K562 (cell line): ENCODE data around the gene MYL4. TPM values are rescaled to one million over a fixed set of nuclear protein-coding genes. Genes with fewer than 3 reads are reported as not detected.
A peak's percentile ranks its signal among the peaks of the same experiment; 100 is the strongest.

Source experiments
- ATAC-seq: fragments of 200-7000 bp; cut with Tn5 transposase; 3 replicates; pipeline ENCODE4 v1.9.1; 2020; ENCODE audit warnings: moderate library complexity
- BruUV-seq: library from RNA; stranded (reverse); fragments of 400-500 nt; replicated peaks from 2 replicates; lab custom pipeline; 2021; lab: Mats Ljungman, UMichigan
- CTCF ChIA-PET: fragments of 300-600 bp; formaldehyde crosslinking; extraction: SDS; loops from one replicate; lab custom pipeline; 2021; ENCODE audit warnings: low intra/inter-chr PET ratio; lab: Yijun Ruan, JAX
- POLR2A ChIA-PET: fragments of 300-600, 350-650 bp; sonication (Branson Sonifier 250); formaldehyde crosslinking; extraction: SDS; loops from one replicate; lab custom pipeline; 2021; ENCODE audit warnings: antibody characterized with exemption, inconsistent platforms; lab: Yijun Ruan, JAX
- DNase-seq, 4 experiments: peaks; one replicate each; pipeline versions ENCODE4 v3.0.0 to v3.0.0-alpha.2; 2011 to 2018; ENCODE audit warnings: low spot score in 3 of 4, mixed read lengths in 3 of 4; ENCODE audit errors: extremely low read depth in 1 of 4
- FAIRE-seq: peaks from 2 replicates; lab custom pipeline; 2011; peaks lifted over from hg19 to GRCh38; lab: Jason Lieb, UNC
- H2AFZ ChIP-seq: 2 replicates; pipeline ENCODE4 v1.6.0; 2011; ENCODE audit warnings: low read depth, low read length, control low read depth, inconsistent platforms
- H3K27ac ChIP-seq: fragments of 200-600 bp; 3 replicates; pipeline ENCODE4 v1.8.0; 2011; ENCODE audit warnings: low read depth, mild to moderate bottlenecking, control low read depth, inconsistent platforms, low read length, moderate library complexity, mixed read lengths; ENCODE audit errors: extremely low read depth
- H3K27me3 ChIP-seq, 2 experiments: fragments of 300-600 bp in 1 of 2; 2 replicates in 1 of 2; 3 replicates in 1 of 2; pipeline versions ENCODE4 v1.6.0 to v1.8.0; 2011; ENCODE audit warnings: inconsistent platforms in 2 of 2, low read length in 2 of 2, mild to moderate bottlenecking in 1 of 2, mixed read lengths in 1 of 2, moderate library complexity in 1 of 2; ENCODE audit not compliant: control insufficient read depth in 2 of 2, insufficient read depth in 2 of 2
- H3K36me3 ChIP-seq: fragments of 300-600 bp; 3 replicates; pipeline ENCODE4 v1.8.0; 2011; ENCODE audit warnings: mild to moderate bottlenecking, low read length, inconsistent platforms; ENCODE audit not compliant: control insufficient read depth, insufficient read depth
- H3K4me1 ChIP-seq, 2 experiments: fragments of 200-600 bp in 1 of 2; replicated peaks in 1 of 2; 2 replicates in 1 of 2; 3 replicates in 1 of 2; pipeline versions ENCODE4 v1.5.1 to v1.8.0; 2011; ENCODE audit warnings: inconsistent platforms in 2 of 2, low read length in 2 of 2, mild to moderate bottlenecking in 1 of 2, mixed read lengths in 1 of 2, moderate library complexity in 1 of 2; ENCODE audit not compliant: control insufficient read depth in 2 of 2, insufficient read depth in 2 of 2
- H3K4me2 ChIP-seq: 2 replicates; pipeline ENCODE4 v1.6.1; 2011; ENCODE audit warnings: low read length, control low read depth, inconsistent platforms, mixed read lengths; ENCODE audit not compliant: insufficient read depth
- H3K4me3 ChIP-seq: fragments of 200-600 bp; sonication (generic), shearing (Covaris generic); 2 replicates; pipeline ENCODE4 v1.5.1; 2016; ENCODE audit warnings: control low read depth, inconsistent platforms
- H3K79me2 ChIP-seq: fragments of 200-600 bp; 3 replicates; pipeline ENCODE4 v1.8.0; 2011; ENCODE audit warnings: low read length, inconsistent platforms; ENCODE audit not compliant: control insufficient read depth, insufficient read depth
- H3K9ac ChIP-seq, 2 experiments: 2 replicates each; pipeline versions ENCODE4 v1.6.0 to v1.6.1; 2011; ENCODE audit warnings: low read depth in 2 of 2, low read length in 2 of 2, control low read depth in 1 of 2, inconsistent platforms in 1 of 2, mild to moderate bottlenecking in 1 of 2, mixed read lengths in 1 of 2; ENCODE audit not compliant: insufficient read depth in 1 of 2
- H3K9me1 ChIP-seq: one replicate; pipeline ENCODE4 v1.6.0; 2011; ENCODE audit warnings: inconsistent platforms, mild to moderate bottlenecking, low read length, moderate library complexity; ENCODE audit not compliant: control insufficient read depth, insufficient read depth
- H3K9me3 ChIP-seq: replicated peaks from 2 replicates; pipeline ENCODE4 v1.5.1; 2011; ENCODE audit warnings: low read depth, low read length, inconsistent platforms; ENCODE audit not compliant: control insufficient read depth, insufficient read depth
- H4K20me1 ChIP-seq: replicated peaks from 2 replicates; pipeline ENCODE4 v1.6.1; 2011; ENCODE audit warnings: low read length, inconsistent platforms, mixed read lengths; ENCODE audit not compliant: control insufficient read depth, insufficient read depth
- ARNT ChIP-seq, 2 experiments: fragments of 450-650 bp; IDR thresholded peaks; 2 replicates each; pipeline ENCODE4 v1.6.1; 2016; ENCODE audit warnings: mild to moderate bottlenecking in 1 of 2
- BDP1 ChIP-seq: IDR thresholded peaks from 3 replicates; pipeline ENCODE4 v1.6.1; 2011; ENCODE audit not compliant: insufficient read length, insufficient read depth
- BHLHE40 ChIP-seq: IDR thresholded peaks from 2 replicates; pipeline ENCODE4 v1.6.1; 2011; ENCODE audit warnings: low read length, improper control_type of control experiment
- BRD4 ChIP-seq: fragments of 200-600 bp; sonication (generic); IDR thresholded peaks from 2 replicates; pipeline ENCODE4 v1.6.1; 2017; ENCODE audit warnings: inconsistent platforms
- GTF2A2 ChIP-seq: IDR thresholded peaks from 2 replicates; pipeline ENCODE4 v1.6.1; 2016; ENCODE audit warnings: mild to moderate bottlenecking, missing genetic modification characterization, missing compliant biosample characterization
- NFIC ChIP-seq: fragments of 450-650 bp; IDR thresholded peaks from 2 replicates; pipeline ENCODE4 v1.6.1; 2017; ENCODE audit warnings: mild to moderate bottlenecking, inconsistent platforms
- PURB ChIP-seq: sonication (generic); formaldehyde crosslinking; IDR thresholded peaks from 2 replicates; pipeline ENCODE4 v1.9.0; 2021; ENCODE audit warnings: low read depth, mild to moderate bottlenecking, missing genetic modification reagents
- RCOR1 ChIP-seq, 2 experiments: IDR thresholded peaks; 2 replicates each; pipeline ENCODE4 v1.6.1; 2012; ENCODE audit warnings: low read depth in 2 of 2, low read length in 2 of 2, borderline replicate concordance in 1 of 2, improper control_type of control experiment in 1 of 2
- SMARCA4 ChIP-seq: fragments of 450-650 bp; IDR thresholded peaks from 2 replicates; pipeline ENCODE4 v1.6.1; 2016
- SP2 ChIP-seq: IDR thresholded peaks from 2 replicates; pipeline ENCODE4 v1.6.1; 2011; ENCODE audit warnings: mild to moderate bottlenecking, low read depth, low read length, moderate library complexity; ENCODE audit not compliant: poor library complexity, severe bottlenecking; ENCODE audit errors: extremely low read depth
- ZNF253 ChIP-seq: fragments of 250-450 bp; sonication (Bioruptor Pico); conservative IDR thresholded peaks from 2 replicates; pipeline ENCODE4 v1.6.1; 2021; ENCODE audit warnings: mild to moderate bottlenecking
- ZNF707 ChIP-seq: fragments of 250-450 bp; sonication (Bioruptor Pico); conservative IDR thresholded peaks from 2 replicates; pipeline ENCODE4 v1.8.0; 2022; ENCODE audit warnings: inconsistent platforms, mild to moderate bottlenecking, moderate library complexity
- WGBS: fragments of 100-300 bp; shearing (Covaris generic); methylation state at CpG from one replicate; pipeline ENCODE4 v1.1.6; 2016; ENCODE audit warnings: low coverage, mixed read lengths; ENCODE audit not compliant: insufficient coverage; ENCODE audit errors: missing lambda C conversion rate; 5-methylcytosine and 5-hydroxymethylcytosine counted together
- in situ Hi-C: fragments of 300-500 bp; cut with MboI; formaldehyde crosslinking; loops from 4 replicates; pipeline ENCODE4 v1.15.0; 2018; ENCODE audit warnings: inconsistent platforms, mixed read lengths
- intact Hi-C: fragments of 100-400 bp; cut with micrococcal nuclease; formaldehyde crosslinking; loops from 2 replicates; pipeline ENCODE4 v1.14.2; 2022
- polyA plus RNA-seq, 8 experiments: library from polyadenylated mRNA; depleted of rRNA in 4 of 8; stranded (reverse) in 5 of 8; unstranded in 3 of 8; fragments of >200 nt; fragmentation: Nextera tagmentation in 2 of 8; fragmentation: Illumina TruSeq in 1 of 8; extraction: Ambion mirVana in 2 of 8; extraction: Trizol in 1 of 8; gene quantifications; 2 replicates each; pipeline versions ENCODE4 v1.2.1 to v1.2.3, GENCODE V29; 2011 to 2014; ENCODE audit warnings: inconsistent platforms in 1 of 8, missing spikeins in 1 of 8
- total RNA-seq, 7 experiments: library from RNA; depleted of rRNA in 6 of 7; stranded (reverse); fragments of >200 nt in 6 of 7; fragmentation: Illumina TruSeq in 2 of 7; extraction: Trizol in 2 of 7; gene quantifications; 2 replicates each; pipeline versions ENCODE4 v1.2.1 to v1.2.3, GENCODE V29; 2011 to 2021; ENCODE audit warnings: low replicate concordance in 1 of 7
- TF ChIP-seq, protein P1 (sequence below), 2 experiments: fragments of 450-650 bp; conservative IDR thresholded peaks; 2 replicates each; pipeline ENCODE4 v1.6.1; 2017; ENCODE audit warnings: mild to moderate bottlenecking in 2 of 2, moderate library complexity in 2 of 2
- TF ChIP-seq, protein P2 (sequence below): sonication (generic); formaldehyde crosslinking; IDR thresholded peaks from 2 replicates; pipeline ENCODE4 v1.8.0; 2022; ENCODE audit warnings: missing genetic modification reagents, mild to moderate bottlenecking, borderline replicate concordance
- TF ChIP-seq, protein P3 (sequence below): fragments of 250-450 bp; sonication (Bioruptor Pico); IDR thresholded peaks from 2 replicates; pipeline ENCODE4 v1.8.0; 2021; ENCODE audit warnings: mild to moderate bottlenecking, moderate library complexity

Gene MYL4
- total and polyA plus RNA-seq, 9 of the 15 experiments (the other 6 are each of a cell fraction or from before 2014, with no cell fraction given): 117 to 423 (median 221) TPM

DNA sequence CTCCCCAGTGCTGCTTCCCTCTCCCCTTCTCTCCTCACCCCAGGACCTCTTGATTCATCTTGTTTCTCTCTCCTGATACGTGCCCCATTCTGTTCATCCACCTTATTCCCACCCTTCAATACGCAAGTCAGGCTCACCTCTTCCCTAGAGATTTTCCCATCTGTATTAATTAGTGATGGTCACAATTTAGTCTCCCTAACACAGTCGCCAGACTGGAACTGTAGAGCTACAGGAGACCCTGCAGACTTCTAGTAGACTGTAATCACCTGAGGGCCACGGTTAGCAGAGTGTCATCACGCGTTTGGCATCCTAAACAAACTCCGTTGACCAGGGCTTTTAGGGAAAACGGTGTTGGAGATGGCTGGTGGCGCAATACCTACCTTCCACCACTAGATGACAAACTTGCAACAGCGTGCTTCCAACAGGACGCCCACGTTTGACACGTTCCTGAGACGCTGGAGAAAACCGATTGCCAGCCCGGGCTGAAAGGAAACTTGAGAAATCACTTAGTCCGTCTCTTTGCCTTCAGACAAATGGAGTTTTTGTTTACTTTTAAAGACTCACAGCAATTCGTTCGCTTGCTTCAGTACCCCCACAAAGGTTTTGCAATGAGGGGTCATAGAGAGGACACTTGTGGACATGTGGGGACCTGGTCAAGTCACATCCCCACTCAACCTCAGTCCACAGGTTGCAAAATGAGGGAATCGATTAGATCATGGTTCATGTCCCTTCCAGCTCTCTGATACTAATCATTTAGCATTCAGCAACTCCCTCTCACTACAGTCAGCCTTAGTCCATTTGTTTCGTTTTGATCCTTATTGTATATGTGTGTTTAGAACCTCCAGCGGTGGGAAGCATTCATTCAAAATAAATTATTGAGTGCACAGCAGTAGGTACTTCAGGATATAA lies 20.6 kb downstream of the MYL4 start:
- H3K9ac ChIP-seq: peak overlapping the region; percentile 27 to 47; a peak in 3 of 4 replicates
- H3K9me1 ChIP-seq: no peaks in the 10 kb centered on the region
- no peak overlapping the region for H3K4me3 ChIP-seq
- no peaks in the 10 kb centered on the region for H3K27me3 ChIP-seq
- WGBS: 8% methylated on average over 22 of the region's 22 CpGs
- in situ Hi-C loops: loop anchor here (5.0 to 10.0 kb wide), 2 partner anchors 83 to 385 kb away; no protein-coding TSS in a partner anchor
- H3K9me3 ChIP-seq: 0 out of 2 replicates have a peak, but pooled peaks cover under 1% of the 10 kb centered on the region
- intact Hi-C loops: loop anchor here (1.0 to 2.0 kb wide), 3 partner anchors 59 to 385 kb away; no protein-coding TSS in a partner anchor
- POLR2A ChIA-PET: interaction anchor here (0.6 to 1.3 kb wide), 5 partner anchors 11 to 82 kb away, joined by 3 to 5 read pairs (median 3); no protein-coding TSS in a partner anchor
- peak; percentile 94 for FAIRE-seq
- H3K4me1 ChIP-seq: peaks cover 7 to 29% of the 10 kb centered on the region in 2 experiments; a peak in 3 of 5 replicates
- H3K79me2 ChIP-seq: no peaks in the 10 kb centered on the region
- CTCF ChIA-PET: interaction anchor here (0.6 to 3.7 kb wide), 4 partner anchors 60 to 386 kb away, joined by 3 to 58 read pairs (median 8); no protein-coding TSS in a partner anchor
- peak; percentile 81 to 94 (median 82) for DNase-seq
- ATAC-seq: peak; percentile 93
- H3K27ac ChIP-seq: peak overlapping the region; percentile 35; the same call in 1 of the 3 replicates
- H4K20me1 ChIP-seq: no peaks in the 10 kb centered on the region
- H3K36me3 ChIP-seq: 0 out of 3 replicates have a peak, but pooled peaks cover 2% of the 10 kb centered on the region
- peak overlapping the region; percentile 67 for H3K4me2 ChIP-seq
- BruUV-seq: no TSS peak
- H2AFZ ChIP-seq: peak overlapping the region; percentile 86
- TF ChIP-seq BRD4 (no peak), GTF2A2 (tag) (no peak), PURB (no peak), NFIC (0 out of 2 replicates have a peak, but pooled peaks have one; percentile 5), BDP1 (no peak), ZNF707 (no peak), SMARCA4 (0 out of 2 replicates have a peak, but pooled peaks have one; percentile 17), BHLHE40 (peak; percentile 87), SP2 (no peak), RCOR1 (IDR thresholded peaks at IDR 0.05; ENCODE audit: borderline replicate concordance in 1 of 2, low read depth in 2 of 2, low read length in 2 of 2) (peak in 1 of 2 experiments; percentile 42; a peak in 1 of 4 replicates), ZNF253 (CRISPR knock-in tag) (no peak), ARNT (IDR thresholded peaks at IDR 0.05) (peak in 1 of 2 experiments; percentile 60; a peak in 1 of 4 replicates)
- TF ChIP-seq, protein P1, sequence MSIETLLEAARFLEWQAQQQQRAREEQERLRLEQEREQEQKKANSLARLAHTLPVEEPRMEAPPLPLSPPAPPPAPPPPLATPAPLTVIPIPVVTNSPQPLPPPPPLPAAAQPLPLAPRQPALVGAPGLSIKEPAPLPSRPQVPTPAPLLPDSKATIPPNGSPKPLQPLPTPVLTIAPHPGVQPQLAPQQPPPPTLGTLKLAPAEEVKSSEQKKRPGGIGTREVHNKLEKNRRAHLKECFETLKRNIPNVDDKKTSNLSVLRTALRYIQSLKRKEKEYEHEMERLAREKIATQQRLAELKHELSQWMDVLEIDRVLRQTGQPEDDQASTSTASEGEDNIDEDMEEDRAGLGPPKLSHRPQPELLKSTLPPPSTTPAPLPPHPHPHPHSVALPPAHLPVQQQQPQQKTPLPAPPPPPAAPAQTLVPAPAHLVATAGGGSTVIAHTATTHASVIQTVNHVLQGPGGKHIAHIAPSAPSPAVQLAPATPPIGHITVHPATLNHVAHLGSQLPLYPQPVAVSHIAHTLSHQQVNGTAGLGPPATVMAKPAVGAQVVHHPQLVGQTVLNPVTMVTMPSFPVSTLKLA (conservative IDR thresholded peaks at IDR 0.05): peak; percentile 46 to 53; a peak in 1 of 4 replicates
- TF ChIP-seq, protein P2, sequence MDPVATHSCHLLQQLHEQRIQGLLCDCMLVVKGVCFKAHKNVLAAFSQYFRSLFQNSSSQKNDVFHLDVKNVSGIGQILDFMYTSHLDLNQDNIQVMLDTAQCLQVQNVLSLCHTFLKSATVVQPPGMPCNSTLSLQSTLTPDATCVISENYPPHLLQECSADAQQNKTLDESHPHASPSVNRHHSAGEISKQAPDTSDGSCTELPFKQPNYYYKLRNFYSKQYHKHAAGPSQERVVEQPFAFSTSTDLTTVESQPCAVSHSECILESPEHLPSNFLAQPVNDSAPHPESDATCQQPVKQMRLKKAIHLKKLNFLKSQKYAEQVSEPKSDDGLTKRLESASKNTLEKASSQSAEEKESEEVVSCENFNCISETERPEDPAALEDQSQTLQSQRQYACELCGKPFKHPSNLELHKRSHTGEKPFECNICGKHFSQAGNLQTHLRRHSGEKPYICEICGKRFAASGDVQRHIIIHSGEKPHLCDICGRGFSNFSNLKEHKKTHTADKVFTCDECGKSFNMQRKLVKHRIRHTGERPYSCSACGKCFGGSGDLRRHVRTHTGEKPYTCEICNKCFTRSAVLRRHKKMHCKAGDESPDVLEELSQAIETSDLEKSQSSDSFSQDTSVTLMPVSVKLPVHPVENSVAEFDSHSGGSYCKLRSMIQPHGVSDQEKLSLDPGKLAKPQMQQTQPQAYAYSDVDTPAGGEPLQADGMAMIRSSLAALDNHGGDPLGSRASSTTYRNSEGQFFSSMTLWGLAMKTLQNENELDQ: 0 out of 2 replicates have a peak, but pooled peaks have one; percentile 54
- TF ChIP-seq, protein P3, sequence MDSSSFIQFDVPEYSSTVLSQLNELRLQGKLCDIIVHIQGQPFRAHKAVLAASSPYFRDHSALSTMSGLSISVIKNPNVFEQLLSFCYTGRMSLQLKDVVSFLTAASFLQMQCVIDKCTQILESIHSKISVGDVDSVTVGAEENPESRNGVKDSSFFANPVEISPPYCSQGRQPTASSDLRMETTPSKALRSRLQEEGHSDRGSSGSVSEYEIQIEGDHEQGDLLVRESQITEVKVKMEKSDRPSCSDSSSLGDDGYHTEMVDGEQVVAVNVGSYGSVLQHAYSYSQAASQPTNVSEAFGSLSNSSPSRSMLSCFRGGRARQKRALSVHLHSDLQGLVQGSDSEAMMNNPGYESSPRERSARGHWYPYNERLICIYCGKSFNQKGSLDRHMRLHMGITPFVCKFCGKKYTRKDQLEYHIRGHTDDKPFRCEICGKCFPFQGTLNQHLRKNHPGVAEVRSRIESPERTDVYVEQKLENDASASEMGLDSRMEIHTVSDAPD (CRISPR knock-in tag): no peak
